Measurements from ENCODE around the gene CFDP1.

The CFDP1 gene

DNA sequence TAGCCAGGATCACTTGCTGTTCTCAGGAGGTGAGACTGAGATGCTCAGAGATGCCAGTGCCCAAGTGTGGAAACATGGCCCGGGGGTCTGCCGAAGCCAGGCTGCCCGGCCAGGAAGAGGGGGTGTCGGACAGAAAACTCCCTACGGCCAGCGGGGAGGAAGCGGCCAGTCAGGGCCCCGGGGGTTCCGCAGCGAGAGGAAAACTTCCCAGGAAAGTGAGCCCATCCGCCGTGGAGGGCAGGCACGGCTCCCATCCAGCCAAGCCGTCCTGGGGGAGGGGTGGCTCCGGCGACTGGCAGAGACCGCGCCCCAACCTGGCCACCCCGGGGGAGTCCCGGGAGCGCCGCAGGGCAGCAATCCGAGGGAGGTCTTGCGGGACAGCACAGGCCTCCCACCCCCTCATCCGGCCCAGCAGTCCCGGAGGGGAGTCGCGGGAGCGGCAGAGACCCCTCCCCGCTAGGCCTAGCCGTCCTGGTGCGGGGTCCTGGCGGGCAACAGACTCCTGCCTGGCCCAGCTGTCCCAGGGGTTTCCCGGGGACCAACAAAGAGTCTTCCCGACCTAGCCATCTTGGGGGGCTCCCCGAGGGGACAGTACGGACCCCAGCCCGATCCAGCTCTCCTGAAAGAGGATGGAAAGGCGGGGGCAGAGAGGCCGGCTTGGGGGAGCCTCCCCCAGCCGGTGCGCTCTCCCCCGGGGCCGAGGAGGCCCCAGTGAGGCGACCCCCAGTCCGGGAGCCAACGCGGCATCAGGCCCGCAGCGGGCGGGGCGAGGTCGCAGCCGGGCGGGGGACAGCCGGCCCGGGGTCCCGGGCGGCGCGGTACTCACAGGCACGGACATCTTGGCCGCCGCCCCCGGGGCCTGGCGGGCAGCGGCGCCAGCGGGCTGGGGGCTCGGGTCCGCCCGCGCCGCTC, 168.0 kb downstream of the CFDP1 start:
- DNase-seq (ENCODE audit: low read depth): no peak

DNA sequence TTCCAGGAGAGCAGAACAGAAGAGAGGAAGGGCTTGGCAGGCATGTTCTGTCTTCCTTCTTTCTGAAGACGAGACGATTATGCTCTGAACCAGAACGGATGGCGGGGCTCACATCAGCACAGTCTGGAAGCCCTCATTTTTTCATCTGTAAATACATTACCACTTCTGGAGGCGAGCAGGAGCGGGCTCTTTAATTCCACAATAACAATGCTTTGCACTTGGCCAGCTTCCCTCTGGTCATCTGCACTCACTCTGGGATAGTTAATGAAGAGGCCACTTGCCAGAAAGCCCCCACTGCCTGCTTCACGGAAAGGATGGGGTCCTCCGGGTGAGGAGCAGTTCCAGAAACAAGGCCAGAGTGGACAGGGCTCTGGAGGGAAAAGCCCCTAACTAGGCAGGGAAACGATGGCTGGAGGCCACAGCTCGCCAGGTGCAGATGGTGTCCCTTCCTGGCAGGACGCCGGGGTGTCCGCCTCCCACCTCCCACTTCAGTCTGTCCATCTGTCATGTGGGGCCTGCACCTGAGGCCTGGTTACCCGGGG, 168.8 kb downstream of the CFDP1 start:
- DNase-seq (ENCODE audit: low read depth): no peak

DNA sequence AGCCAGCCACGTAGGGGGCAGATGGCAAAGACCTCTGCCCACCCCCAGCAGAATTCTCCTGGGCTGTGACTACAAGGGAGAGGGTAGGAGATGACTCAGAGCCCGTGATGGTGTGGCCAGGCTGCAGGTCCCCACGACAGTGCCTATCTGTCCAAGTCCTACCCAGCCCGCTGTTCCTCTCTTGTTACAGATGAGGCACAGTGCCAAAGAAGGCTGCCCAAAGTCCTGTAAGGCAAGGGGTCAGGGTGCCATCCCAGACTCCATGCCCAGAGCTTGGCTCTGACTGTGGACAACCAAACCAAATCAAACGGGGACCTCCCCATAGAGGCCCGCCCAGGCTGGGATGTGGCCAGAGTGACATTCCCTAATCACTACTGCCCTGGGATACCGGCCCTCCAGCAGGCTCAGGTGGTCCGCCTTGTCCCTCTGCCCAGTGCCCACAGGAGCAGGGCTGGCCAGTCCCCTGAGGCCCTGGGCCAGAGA, 169.3 kb downstream of the CFDP1 start:
- DNase-seq (ENCODE audit: low read depth): no peak

GRCh38 chr16:75263291-75263962, 169.9 kb downstream of the CFDP1 start:
- no peak for DNase-seq (ENCODE audit: low read depth)

GRCh38 chr16:75262800-75263127, 170.5 kb downstream of the CFDP1 start:
- DNase-seq (ENCODE audit: low read depth): no peak

- DNase-seq (ENCODE audit: low read depth): no peak
Measured at GRCh38 chr16:75262104-75262799, 171.1 kb downstream of the CFDP1 start.

- no peak for DNase-seq (ENCODE audit: low read depth)
Measured at GRCh38 chr16:75261590-75262078, 171.7 kb downstream of the CFDP1 start.

GRCh38 chr16:75260851-75261589, 172.3 kb downstream of the CFDP1 start:
- no peak for DNase-seq (ENCODE audit: low read depth)

GRCh38 chr16:75258807-75259141, 174.5 kb downstream of the CFDP1 start:
- DNase-seq (ENCODE audit: low read depth): no peak

- DNase-seq (ENCODE audit: low read depth): no peak
Measured at GRCh38 chr16:75257886-75258806, 175.2 kb downstream of the CFDP1 start.

DNA sequence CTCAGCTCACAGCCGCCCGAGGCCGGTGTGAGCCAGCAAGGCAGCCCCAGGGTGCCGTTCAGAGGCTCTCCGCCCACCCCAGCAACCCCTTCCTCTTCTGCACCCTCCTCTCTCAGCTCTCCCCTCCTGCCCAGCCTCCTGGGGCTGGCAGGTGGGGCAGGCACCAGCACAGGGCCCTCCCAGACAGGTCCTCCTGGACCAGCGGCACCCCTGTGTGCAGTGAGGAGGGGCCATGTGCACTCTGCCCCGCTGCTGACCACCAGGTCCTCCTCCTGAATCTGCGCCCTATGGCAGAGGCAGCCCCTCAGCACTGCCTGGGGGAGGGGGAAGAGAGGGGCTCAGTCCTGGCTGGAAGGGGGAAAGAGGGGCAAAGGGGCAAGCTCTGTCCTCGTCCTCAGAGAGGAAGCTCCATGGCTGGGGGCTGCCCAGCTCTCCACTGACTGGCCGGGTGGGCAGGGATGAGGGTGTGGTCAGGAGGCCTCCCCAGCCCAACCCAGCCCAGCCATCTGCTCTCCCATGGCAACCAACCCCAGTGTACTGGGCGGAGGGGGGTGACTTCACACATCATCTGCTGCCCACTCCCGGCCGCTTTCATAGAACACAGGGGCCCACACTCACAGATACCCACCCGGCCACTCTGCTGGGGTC, 176.5 kb downstream of the CFDP1 start:
- no peak for DNase-seq (ENCODE audit: low read depth)

DNA sequence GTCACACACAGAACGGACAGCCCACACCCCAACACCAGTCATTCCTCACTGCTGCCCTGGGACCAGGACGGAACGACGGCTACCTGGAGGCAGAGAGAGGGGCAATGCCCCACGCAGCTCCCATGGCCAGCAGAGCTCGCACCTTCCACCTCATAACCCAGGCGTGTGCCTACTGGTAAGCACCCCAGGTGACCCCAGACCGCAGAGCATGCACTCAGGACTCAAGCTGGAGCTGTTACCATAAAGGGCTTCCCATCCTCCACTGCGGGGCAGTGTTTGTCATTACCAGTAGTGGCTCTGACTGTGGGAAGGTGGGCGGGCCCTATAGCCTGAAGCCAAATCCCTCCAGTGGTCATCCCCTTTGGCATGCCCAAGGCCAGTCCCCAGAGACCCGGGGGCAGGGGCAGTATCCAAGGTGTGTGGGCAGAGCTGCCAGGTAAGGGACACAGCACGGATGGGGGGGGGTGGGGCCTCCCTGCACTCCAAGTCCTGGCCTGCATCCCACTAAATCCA, 177.2 kb downstream of the CFDP1 start:
- DNase-seq (ENCODE audit: low read depth): no peak

DNA sequence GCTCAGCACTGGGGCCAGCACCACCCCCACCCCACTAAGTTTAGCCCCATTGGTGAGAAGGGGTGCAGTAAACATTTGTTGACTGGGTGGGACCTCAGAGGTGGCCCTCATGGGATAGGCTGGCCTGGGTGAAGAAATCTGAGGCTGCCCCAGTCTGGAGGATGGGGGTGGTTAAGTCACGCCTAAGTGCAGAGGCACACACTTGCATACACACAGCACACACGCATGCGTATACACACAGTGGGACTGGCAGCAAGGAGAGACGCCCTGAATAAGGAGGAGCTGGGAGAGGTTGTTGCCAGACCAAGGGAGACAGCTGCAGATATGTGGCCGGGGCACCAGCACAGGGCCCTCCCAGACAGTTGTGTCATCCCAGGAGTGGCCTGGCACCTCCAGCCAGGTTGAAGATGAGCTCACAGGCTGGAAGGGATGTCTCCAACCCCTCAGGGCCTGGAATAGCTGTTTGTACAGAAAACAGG, 178.9 kb downstream of the CFDP1 start:
- DNase-seq (ENCODE audit: low read depth): no peak

DNA sequence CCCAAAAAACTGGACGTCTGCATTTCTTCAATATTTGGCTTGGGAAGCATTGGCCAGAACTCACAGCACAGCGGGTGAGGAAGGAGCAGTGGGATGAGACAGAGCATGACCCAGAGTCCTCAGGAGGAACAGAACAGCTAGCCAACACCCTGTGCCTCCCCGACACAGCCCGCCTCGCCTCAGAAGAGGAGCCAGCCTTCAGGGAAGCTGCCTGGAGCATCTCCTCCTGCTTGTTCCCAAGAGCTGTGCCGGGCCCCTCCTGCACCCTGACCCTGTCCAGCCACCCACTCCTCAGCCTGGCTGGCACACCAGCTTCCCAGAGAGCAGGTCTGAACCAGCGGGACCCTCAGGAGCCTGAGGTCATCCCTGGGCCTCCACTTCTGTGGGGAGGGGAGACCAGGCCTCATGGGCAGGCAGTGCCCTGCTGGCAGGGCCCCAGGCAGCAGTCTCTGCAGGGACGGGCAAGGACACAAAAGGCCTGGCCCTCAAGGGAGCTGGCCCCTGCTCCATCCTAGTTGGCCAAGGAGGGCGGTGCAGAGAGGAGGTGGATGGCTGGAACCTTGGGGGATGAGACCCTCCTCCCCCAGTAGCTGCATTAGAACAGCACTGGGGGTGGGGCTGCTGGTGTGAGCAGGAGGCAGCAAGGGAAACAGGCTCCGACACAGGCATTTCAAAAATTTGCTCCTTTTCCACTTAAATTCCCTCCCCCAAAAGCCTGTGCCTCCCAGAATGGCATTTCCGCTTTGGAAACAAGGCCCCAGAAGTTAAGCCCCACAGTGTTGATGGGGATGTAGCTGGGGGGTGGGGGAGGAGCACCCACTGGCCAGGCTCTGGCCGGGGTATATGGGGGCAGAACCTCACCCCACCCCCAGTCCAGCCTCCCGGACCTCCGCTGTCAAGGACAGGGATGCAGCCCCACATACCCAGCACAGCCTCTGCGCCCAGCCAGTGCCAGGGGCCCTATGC, 180.1 kb downstream of the CFDP1 start:
- no peak for DNase-seq (ENCODE audit: low read depth)

DNA sequence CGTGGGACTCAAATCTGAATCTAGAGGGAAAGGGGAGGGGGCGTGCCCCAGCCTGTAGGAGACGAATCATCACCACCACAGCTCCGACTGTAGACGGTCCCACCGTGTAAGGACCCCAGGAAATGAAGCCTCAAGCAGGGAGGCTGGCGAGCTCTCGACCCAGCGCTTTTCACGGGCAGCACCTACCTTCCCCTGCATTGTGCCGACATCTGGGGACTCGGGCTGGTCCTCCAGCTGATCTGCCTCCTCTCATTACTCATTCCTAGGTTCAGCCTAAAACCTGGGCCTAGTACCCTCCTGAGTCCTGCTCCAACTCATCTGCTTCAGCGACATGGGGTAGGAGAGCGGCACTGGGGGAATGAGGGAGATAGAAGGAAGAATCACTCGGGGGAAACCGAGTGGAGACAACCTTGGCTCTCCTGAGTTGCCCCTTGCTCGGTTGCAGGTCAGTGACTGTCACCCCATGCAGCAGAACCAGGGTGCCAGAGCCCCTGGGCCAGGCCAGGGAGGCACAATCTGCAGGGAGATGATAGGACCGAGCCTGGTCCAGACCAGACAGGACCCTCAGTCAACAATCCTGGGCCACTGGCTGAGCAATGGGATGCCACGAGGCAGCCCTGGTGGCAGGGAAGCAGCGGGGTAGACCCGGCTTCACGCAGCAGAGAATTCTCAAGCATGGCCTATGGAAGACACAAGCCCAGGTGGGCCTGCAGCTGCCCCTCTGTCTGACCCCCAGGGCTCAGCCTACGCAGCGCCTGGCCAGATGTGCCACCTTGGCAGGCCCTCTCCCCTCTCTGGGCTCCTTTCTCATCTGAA, 181.0 kb downstream of the CFDP1 start:
- no peak for DNase-seq (ENCODE audit: low read depth)

DNA sequence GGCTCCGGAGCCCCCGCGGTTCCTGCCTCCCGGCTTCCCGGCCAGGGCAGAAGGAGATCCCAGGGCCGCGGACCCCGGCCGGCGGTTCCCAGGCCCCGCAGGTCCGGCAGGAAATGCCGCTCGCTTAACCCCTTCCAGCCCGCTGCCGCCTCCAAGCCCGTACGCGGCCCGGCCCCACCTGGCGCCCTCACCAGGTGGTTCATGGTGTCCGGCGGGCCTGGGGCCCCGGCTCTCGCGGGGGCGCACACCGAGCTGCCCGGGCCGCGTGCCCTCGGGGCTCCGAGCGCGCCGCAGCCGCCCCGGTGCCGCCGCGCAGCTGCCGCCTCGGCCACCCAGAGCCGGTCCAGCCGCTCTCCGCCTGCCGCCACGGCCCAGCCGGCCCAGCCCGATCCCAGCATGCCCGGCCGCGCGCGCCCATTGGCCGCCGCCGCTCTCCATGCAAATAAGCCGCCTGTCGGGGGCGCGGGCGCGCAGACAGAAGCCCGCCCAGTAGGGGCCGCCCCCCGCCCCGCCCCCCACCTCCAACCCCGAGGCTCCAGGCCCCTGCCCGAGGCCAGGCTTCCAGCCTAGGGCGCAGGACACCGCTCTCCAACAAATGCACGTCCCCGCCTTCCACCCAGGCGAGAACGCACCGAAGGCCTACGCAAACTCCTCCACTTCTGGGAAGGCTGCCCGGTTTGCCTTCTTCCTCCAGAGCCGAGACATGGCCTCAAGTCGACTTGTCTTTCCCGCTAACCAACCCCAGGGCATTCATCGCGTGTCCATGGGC, 181.8 kb downstream of the CFDP1 start, which contains the start of gene BCAR1:
Gene BCAR1, minus strand, starts transcription at position 345 of the 769 bp plus-strand sequence. Its CDS starts 142 bp downstream, at position 203.
- DNase-seq (ENCODE audit: low read depth): peak; percentile 62

DNA sequence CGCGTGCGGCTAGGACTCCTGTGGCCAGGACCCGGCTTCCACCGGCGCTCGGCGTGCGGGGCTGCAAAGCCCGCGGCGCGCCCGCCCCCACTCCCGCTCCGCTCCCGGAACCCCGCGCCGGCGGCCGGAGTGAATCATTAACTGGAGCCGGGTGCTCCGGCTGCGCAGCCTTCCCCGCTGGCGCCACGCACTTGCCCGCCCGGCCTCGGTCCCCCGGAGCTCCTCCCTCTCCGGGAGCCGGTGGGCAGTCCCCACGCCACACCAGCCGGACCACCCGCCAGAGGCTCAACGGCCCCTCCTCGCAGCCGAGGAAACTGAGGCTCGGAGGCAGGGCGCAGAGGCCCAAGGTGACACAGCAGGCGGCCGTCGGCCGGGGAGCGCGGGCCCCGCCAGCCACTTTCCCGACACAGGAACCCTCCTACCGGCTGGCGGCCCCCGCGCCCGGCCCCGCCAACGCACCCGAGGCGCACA, 182.5 kb downstream of the CFDP1 start:
- DNase-seq (ENCODE audit: low read depth): no peak

Data from non-pigmented ciliary epithelial cell (primary cell).